MCF 10A (cell line): Measurements from ENCODE around the gene SIRT3. TPM values are rescaled to one million over a fixed set of nuclear protein-coding genes. Genes with fewer than 3 reads are reported as not detected.

Source experiments
- BruUV-seq: library from RNA; stranded (reverse); fragments of 400-500 nt; replicated peaks from 2 replicates; lab custom pipeline; 2021; lab: Mats Ljungman, UMichigan
- CTCF ChIA-PET: fragments of 300-600 bp; sonication (Branson Sonifier 250); formaldehyde crosslinking; extraction: SDS; loops from one replicate; lab custom pipeline; 2021; ENCODE audit warnings: antibody characterized with exemption, inconsistent platforms; lab: Yijun Ruan, JAX
- POLR2A ChIA-PET: fragments of 300-600, 350-650 bp; sonication (Branson Sonifier 250); formaldehyde crosslinking; extraction: SDS; loops from one replicate; lab custom pipeline; 2020; ENCODE audit warnings: antibody characterized with exemption, inconsistent platforms; lab: Yijun Ruan, JAX
- DNase-seq: peaks from one replicate; pipeline ENCODE4 v3.0.0-alpha.2; 2018; ENCODE audit not compliant: unreplicated experiment
- H3K27ac Mint-ChIP-seq: one replicate; pipeline ENCODE4 v1.8.0; 2022; ENCODE audit warnings: mild to moderate bottlenecking, low read depth, mixed read lengths; ENCODE audit not compliant: unreplicated experiment
- H3K27me3 Mint-ChIP-seq: one replicate; pipeline ENCODE4 v1.8.0; 2022; ENCODE audit warnings: mixed read lengths; ENCODE audit not compliant: insufficient read depth, unreplicated experiment
- H3K36me3 Mint-ChIP-seq: one replicate; pipeline ENCODE4 v1.8.0; 2022; ENCODE audit warnings: mild to moderate bottlenecking, moderate library complexity, mixed read lengths; ENCODE audit not compliant: insufficient read depth, unreplicated experiment
- H3K4me1 Mint-ChIP-seq: one replicate; pipeline ENCODE4 v1.8.0; 2022; ENCODE audit warnings: mixed read lengths; ENCODE audit not compliant: insufficient read depth, unreplicated experiment
- H3K4me3 Mint-ChIP-seq: one replicate; pipeline ENCODE4 v1.8.0; 2022; ENCODE audit warnings: mild to moderate bottlenecking, moderate library complexity, mixed read lengths; ENCODE audit not compliant: unreplicated experiment
- H3K9me3 Mint-ChIP-seq: one replicate; pipeline ENCODE4 v1.8.0; 2022; ENCODE audit warnings: mixed read lengths; ENCODE audit not compliant: unreplicated experiment
- CTCF ChIP-seq: fragments of 200-600 bp; IDR thresholded peaks from one replicate; pipeline ENCODE4 v1.8.0; 2022; ENCODE audit warnings: antibody characterized with exemption, mild to moderate bottlenecking; ENCODE audit not compliant: unreplicated experiment
- intact Hi-C: fragments of 100-400 bp; cut with micrococcal nuclease; formaldehyde crosslinking; loops from 2 replicates; pipeline ENCODE4 v1.14.1; 2022
- total RNA-seq: library from RNA; stranded (reverse); gene quantifications from 2 replicates; pipeline ENCODE4 v1.2.3, GENCODE V29; 2022

The SIRT3 gene
- total RNA-seq, 1 experiment from 2014 or later, result 19.8 TPM

GRCh38 chr11:218815-219593 is 17.1 kb downstream of the SIRT3 start:
- no TSS peak for BruUV-seq
- intact Hi-C loops, result no loop called here
- no peak for DNase-seq
- H3K36me3 Mint-ChIP-seq, result peaks cover 33% of the 10 kb centered on the region
- no peak overlapping the region for H3K4me3 Mint-ChIP-seq
- ChIA-PET POLR2A (interaction anchor here (0.6 to 1.3 kb wide), 5 partner anchors 10 to 530 kb away, joined by 3 to 5 read pairs (median 3); partner anchors contain the start of genes BET1L, PTDSS2 and RIC8A), CTCF (interaction anchor here (0.8 to 0.9 kb wide), 2 partner anchors 10 to 32 kb away, joined by 4 to 6 read pairs; no protein-coding TSS in a partner anchor)
- no peaks in the 10 kb centered on the region for H3K9me3 Mint-ChIP-seq
- no peak overlapping the region for H3K27ac Mint-ChIP-seq
- no peak for TF ChIP-seq CTCF
- no peaks in the 10 kb centered on the region for H3K27me3 Mint-ChIP-seq
- peaks cover 9% of the 10 kb centered on the region for H3K4me1 Mint-ChIP-seq

DNA sequence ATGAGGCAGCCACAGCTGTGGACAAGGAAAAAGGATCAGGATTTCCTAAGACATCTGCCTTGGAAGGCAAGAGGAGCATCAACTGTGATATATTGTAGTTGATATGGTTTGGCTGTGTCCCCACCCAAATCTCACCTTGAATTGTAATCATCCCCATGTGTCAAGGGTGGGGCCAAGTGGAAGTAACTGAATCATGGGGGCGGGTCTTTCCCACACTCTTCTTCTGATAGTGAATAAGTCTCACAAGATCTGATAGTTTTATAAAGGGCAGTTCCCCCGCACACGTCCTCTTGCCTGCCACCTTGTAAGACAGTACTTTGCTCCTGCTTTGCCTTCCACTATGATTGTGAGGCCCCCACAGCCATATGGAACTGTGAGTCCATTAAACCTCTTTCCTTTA is 18.4 kb downstream of the SIRT3 start:
- POLR2A ChIA-PET, result interaction anchor here (1.0 to 1.5 kb wide), 2 partner anchors 10 to 233 kb away, joined by 3 to 14 read pairs; partner anchors contain the start of genes BET1L, PTDSS2 and RIC8A
- Mint-ChIP-seq H3K9me3 (no peaks in the 10 kb centered on the region), H3K36me3 (peaks cover 46% of the 10 kb centered on the region), H3K4me1 (peaks cover 9% of the 10 kb centered on the region), H3K27me3 (no peaks in the 10 kb centered on the region), H3K4me3 (no peak overlapping the region), H3K27ac (no peak overlapping the region)
- CTCF ChIA-PET, result no interaction called here
- no TSS peak for BruUV-seq
- TF ChIP-seq CTCF, result no peak
- no peak for DNase-seq
- intact Hi-C loops, result no loop called here

DNA sequence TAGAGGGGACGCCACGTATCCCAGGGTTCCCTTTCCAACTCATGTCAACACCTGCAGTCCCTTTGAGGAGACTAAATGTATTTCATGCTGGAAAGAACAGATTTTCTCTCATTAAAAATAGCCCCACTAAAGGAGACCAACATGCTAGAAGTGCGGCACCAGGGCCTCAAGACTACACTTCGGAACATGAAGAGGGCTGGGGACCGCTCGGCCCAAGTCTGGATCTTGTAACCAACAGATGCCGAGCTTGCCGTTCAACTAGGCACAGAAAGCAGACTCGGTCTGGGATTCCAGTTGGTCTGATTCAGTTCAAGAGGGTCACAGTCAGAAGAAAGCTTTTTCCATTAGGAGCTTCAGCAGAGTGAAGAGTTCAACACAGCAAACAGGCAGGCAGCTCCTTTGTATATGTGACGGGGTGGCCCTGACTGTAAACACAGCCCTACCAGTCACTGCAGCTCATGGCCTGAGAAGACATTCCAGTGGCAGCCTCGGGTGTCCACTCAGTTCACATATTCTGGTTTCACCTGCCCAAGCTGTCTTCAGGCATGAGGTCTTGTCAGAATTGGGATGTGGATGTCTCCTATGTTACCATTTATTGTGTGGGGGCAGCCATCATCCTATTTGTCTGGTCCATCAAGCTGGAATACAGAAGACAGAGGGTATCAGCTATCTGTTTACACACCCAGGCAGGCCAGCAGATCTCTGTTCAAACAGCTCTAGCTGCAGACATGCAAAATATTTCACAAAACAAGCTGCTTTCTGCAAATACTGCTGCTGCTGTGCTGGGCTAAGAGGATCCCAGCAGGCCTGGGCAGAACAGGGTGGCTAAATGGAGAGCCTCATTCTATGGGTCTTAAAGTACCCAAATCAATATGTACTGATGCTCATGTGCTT is 19.8 kb downstream of the SIRT3 start:
- H3K36me3 Mint-ChIP-seq, result peaks cover 54% of the 10 kb centered on the region
- CTCF ChIA-PET, result interaction anchor here (1.6 kb wide), 1 partner anchor 34 kb away, joined by 6 read pairs; no protein-coding TSS in a partner anchor
- TF ChIP-seq CTCF, result no peak
- H3K27ac Mint-ChIP-seq, result peak overlapping the region; percentile 63
- H3K4me3 Mint-ChIP-seq, result no peak overlapping the region
- H3K9me3 Mint-ChIP-seq, result no peaks in the 10 kb centered on the region
- POLR2A ChIA-PET, result interaction anchor here (0.7 to 1.5 kb wide), 11 partner anchors 8 to 177 kb away, joined by 3 to 14 read pairs (median 3); partner anchors contain the start of genes BET1L, IFITM5, PKP3 and PSMD13
- no peaks in the 10 kb centered on the region for H3K27me3 Mint-ChIP-seq
- DNase-seq, result no peak
- intact Hi-C loops, result no loop called here
- peaks cover 9% of the 10 kb centered on the region for H3K4me1 Mint-ChIP-seq
- TSS peak; percentile 54 for BruUV-seq
